D721Med (cell line): Measurements from ENCODE around the gene MSL2.
"Not testable (repeated sequence)": the region's sequence is repeated elsewhere in the genome, so short reads cannot be mapped to it uniquely, and the experiment has no call there.

Source experiments
- DNase-seq: peaks from one replicate; pipeline ENCODE4 v3.0.0; 2011; ENCODE audit warnings: low spot score; ENCODE audit not compliant: insufficient read length
- FAIRE-seq: peaks from 2 replicates; lab custom pipeline; 2011; peaks lifted over from hg19 to GRCh38; lab: Jason Lieb, UNC
- CTCF ChIP-seq: IDR thresholded peaks from 2 replicates; pipeline ENCODE4 v1.5.1; 2012; ENCODE audit warnings: mild to moderate bottlenecking, control low read depth; ENCODE audit not compliant: insufficient read depth; ENCODE audit errors: missing control alignments

The MSL2 gene

GRCh38 chr3:136232413-136232812 lies 36.3 kb upstream of the MSL2 start:
- FAIRE-seq: no peak

DNA sequence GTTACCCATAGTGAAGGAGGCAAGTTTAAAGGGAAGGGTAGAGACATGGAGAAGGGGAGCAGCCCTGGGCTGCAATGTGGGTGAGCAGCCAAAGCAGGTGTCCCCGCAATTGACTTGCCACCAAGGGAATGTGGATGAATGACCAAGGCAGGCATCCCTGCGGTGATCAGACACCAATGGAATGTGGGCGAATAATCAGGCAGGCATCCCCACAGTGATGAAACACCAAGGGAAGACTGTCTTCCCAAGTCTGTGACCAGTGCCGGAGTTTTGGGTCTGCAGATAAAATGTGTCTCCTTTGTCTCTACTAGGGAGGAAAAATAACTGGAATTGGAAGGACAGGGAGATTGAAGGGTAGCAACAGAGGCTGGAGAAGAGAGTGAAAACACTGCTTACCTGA lies 26.6 kb upstream of the MSL2 start:
- DNase-seq, FAIRE-seq: not testable (repeated sequence)

More at GRCh38 chr3:136232413-136232812, 36.3 kb upstream of the MSL2 start:
- no peak for DNase-seq
- TF ChIP-seq CTCF: no peak

GRCh38 chr3:136211547-136211946 lies 15.4 kb upstream of the MSL2 start:
- FAIRE-seq: no peak

GRCh38 chr3:136209921-136210320 lies 13.8 kb upstream of the MSL2 start:
- TF ChIP-seq CTCF: no peak
- DNase-seq (no peak), FAIRE-seq (no peak)

More at GRCh38 chr3:136211547-136211946, 15.4 kb upstream of the MSL2 start:
- no peak for TF ChIP-seq CTCF
- no peak for DNase-seq

DNA sequence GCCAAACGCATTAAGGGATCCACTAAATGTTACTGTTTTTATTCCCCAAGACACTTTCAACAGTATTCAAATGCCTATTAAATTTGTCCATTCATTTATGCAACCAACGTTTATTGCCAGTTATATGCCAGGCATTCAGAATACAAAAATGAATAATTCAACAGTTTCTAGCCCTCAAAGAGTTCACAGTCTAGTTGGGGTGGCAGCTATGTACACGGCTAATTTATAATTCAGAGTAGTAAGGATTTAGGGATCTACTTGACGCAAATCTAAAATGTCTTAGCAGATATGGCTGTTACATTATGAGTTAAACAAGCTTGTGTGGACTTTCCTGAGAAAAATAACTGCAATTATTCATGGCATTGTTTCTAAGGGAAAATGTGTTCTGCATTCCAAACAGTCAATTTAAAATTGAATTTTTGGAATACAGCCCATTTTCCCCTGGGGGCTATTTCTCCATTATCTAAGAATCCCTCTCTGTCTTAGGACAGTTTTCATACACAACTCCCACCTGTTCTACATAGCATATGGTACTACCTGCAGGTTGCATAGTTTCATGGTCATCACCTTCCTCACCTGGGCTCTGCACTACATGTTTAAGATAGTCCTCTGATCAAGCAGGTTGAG lies 11.5 kb upstream of the MSL2 start:
- TF ChIP-seq CTCF: no peak
- no peak for DNase-seq
- FAIRE-seq: no peak

DNA sequence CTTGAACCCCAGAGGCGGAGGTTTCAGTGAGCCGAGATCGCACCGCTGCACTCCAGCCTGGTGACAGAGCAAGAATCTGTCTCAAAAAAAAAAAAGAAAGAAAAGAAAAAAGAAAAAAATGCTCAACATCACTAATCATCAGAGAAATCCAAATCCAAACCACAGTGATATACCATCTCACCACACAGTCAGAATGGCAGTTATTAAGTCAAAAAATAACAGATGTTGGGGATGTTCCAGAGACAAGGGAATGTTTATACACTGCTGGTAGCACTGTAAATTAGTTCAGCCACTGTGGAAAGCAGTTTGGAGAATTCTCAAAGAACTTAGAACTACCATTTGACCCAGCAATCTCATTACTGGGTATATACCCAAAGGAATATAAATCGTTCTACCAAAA lies 3.1 kb upstream of the MSL2 start:
- FAIRE-seq, DNase-seq: not testable (repeated sequence)

DNA sequence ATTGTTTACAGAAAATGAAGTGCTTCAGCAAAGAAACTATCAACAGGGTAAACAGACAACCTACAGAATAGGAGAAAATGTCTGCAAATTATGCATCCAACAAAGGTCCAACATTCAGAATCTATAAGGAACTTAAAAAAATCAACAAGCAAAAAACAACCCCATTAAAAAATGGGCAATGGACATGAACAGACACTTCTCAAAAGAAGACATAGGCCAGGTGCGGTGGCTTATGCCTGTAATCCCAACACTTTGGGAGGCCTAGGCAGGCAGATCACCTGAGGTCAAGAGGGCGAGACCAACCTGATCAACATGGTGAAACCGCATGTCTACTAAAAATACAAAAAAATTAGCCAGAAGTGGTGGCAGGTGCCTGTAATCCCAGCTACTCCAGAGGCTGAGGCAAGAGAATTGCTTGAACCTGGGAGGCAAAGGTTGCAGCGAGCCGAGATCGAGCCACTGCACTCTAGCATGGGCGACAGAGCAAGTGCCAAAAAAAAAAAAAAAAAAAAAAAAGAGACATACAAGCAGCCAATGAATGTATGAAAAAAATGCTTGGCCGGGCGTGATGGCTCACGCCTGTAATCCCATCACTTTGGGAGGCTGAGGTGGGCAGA lies 2.4 kb upstream of the MSL2 start:
- not testable (repeated sequence) for DNase-seq, FAIRE-seq

DNA sequence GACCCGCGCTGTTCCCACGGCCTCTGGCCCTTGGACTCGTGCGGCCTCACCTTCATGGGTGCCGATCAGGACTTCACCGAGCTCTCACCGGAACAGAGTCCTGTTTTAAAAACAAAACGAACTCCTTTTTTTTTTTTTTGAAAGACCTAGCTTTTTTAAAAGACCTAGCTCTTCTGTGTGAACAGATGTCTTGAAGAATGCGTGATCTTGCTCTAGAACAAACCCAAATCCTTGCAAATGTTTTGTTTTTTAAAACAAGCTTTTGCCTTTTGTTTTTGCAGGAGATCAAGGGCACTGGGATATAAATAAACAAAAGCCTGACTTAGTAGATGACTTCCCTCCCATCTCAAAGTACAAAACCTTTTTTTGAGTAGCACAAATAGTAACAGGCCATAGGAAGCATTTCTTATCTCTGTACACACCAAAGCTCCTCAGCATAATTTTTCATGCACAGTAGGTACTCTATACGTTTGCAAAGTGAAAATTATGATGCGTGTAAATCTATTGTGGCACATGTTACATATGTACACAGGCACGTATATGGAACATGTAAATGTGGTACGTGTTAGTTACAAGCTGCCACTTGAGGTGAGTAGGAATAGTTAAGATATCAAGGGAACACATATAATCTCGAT lies 1.1 kb upstream of the MSL2 start:
- no peak for FAIRE-seq
- no peak for DNase-seq
- no peak for TF ChIP-seq CTCF
